ENCODE results near the gene PRKAG2. TPM values are rescaled to one million over a fixed set of nuclear protein-coding genes. Genes with fewer than 3 reads are reported as not detected.

The PRKAG2 gene
- total RNA-seq, 1 experiment from 2014 or later = 73.9 TPM

GRCh38 chr7:151735186-151735850 is 141.6 kb downstream of the PRKAG2 start:
- DNase-seq (ENCODE audit: unreplicated experiment) = no peak
- H3K4me1 Mint-ChIP-seq (ENCODE audit: insufficient read depth, unreplicated experiment) = peaks cover 5% of the 10 kb centered on the region
- H3K27ac Mint-ChIP-seq (ENCODE audit: low read depth, unreplicated experiment) = no peak overlapping the region
- H3K27me3 Mint-ChIP-seq (ENCODE audit: insufficient read depth, unreplicated experiment) = no peaks in the 10 kb centered on the region
- CTCF ChIA-PET = interaction anchor here (0.6 to 1.9 kb wide), 8 partner anchors 10 to 612 kb away, joined by 3 to 9 read pairs (median 4); no protein-coding TSS in a partner anchor
- no peak for TF ChIP-seq CTCF (IDR thresholded peaks at IDR 0.05; ENCODE audit: unreplicated experiment)
- H3K36me3 Mint-ChIP-seq (ENCODE audit: insufficient read depth, unreplicated experiment) = no peaks in the 10 kb centered on the region
- POLR2A ChIA-PET = interaction anchor here (0.5 to 1.5 kb wide), 6 partner anchors 8 to 226 kb away, joined by 3 to 4 read pairs (median 3); no protein-coding TSS in a partner anchor
- no peak overlapping the region for H3K4me3 Mint-ChIP-seq (ENCODE audit: unreplicated experiment)
- H3K9me3 Mint-ChIP-seq (ENCODE audit: unreplicated experiment) = no peaks in the 10 kb centered on the region
- intact Hi-C loops (cut with micrococcal nuclease) = no loop called here
- no TSS peak for BruUV-seq (replicated peaks)

DNA sequence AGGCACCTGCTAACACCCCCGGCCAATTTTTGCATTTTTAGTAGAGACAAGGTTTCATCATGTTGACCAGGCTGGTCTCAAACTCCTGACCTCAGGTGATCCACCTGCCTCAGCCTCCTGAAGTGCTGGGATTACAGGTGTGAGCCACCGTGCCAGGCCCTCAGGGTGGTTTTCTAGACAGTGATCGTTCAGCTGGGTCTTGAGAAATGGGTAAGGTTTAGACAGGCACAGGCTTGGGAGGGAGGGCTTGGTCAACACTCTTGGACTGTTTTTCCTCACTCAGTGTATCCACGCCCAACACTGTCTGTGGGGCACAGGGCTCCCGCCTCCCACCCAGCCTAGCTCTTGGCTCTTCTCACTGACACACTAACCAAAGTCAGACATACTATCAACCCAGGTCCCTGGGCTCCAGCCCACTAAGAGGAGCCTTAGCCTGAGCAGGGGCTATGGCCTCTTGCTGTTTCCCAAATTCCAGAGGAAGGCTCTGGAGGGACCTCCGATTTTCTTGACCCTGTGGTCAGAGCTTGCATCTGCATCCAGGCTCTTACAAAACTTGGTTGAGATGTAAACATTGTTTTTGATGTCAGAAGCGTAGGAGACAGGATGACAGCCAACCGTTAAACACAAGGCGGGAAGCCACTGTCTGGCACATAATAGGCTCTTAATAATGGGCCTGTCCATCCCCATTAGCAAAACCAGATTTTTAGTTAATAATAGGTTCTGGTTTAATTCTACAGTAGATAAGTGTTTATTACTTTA is 143.9 kb downstream of the PRKAG2 start:
- Mint-ChIP-seq H3K4me1 (ENCODE audit: insufficient read depth, unreplicated experiment) (peaks cover 14% of the 10 kb centered on the region), H3K27ac (ENCODE audit: low read depth, unreplicated experiment) (no peak overlapping the region), H3K27me3 (ENCODE audit: insufficient read depth, unreplicated experiment) (no peaks in the 10 kb centered on the region), H3K9me3 (ENCODE audit: unreplicated experiment) (no peaks in the 10 kb centered on the region), H3K36me3 (ENCODE audit: insufficient read depth, unreplicated experiment) (no peaks in the 10 kb centered on the region), H3K4me3 (ENCODE audit: unreplicated experiment) (no peak overlapping the region)
- ChIA-PET CTCF (interaction anchor here (0.6 kb wide), 1 partner anchor 107 kb away, joined by 3 read pairs; no protein-coding TSS in a partner anchor), POLR2A (no interaction called here)
- DNase-seq (ENCODE audit: unreplicated experiment) = peak; percentile 52
- intact Hi-C loops (cut with micrococcal nuclease) = no loop called here
- BruUV-seq (replicated peaks) = no TSS peak
- no peak for TF ChIP-seq CTCF (IDR thresholded peaks at IDR 0.05; ENCODE audit: unreplicated experiment)

- POLR2A ChIA-PET = no interaction called here
- Mint-ChIP-seq H3K36me3 (ENCODE audit: insufficient read depth, unreplicated experiment) (no peaks in the 10 kb centered on the region), H3K9me3 (ENCODE audit: unreplicated experiment) (no peaks in the 10 kb centered on the region), H3K4me3 (ENCODE audit: unreplicated experiment) (no peak overlapping the region), H3K27ac (ENCODE audit: low read depth, unreplicated experiment) (no peak overlapping the region), H3K4me1 (ENCODE audit: insufficient read depth, unreplicated experiment) (peaks cover 16% of the 10 kb centered on the region), H3K27me3 (ENCODE audit: insufficient read depth, unreplicated experiment) (no peaks in the 10 kb centered on the region)
- no peak for TF ChIP-seq CTCF (IDR thresholded peaks at IDR 0.05; ENCODE audit: unreplicated experiment)
- BruUV-seq (replicated peaks) = no TSS peak
- CTCF ChIA-PET = no interaction called here
- DNase-seq (ENCODE audit: unreplicated experiment) = no peak
- intact Hi-C loops (cut with micrococcal nuclease) = no loop called here
Observed at GRCh38 chr7:151732292-151732691, 144.6 kb downstream of the PRKAG2 start.

- ChIA-PET CTCF (no interaction called here), POLR2A (interaction anchor here (0.7 kb wide), 1 partner anchor 88 kb away, joined by 3 read pairs; no protein-coding TSS in a partner anchor)
- H3K4me3 Mint-ChIP-seq (ENCODE audit: unreplicated experiment) = no peak overlapping the region
- no peaks in the 10 kb centered on the region for H3K27me3 Mint-ChIP-seq (ENCODE audit: insufficient read depth, unreplicated experiment)
- peaks cover 18% of the 10 kb centered on the region for H3K4me1 Mint-ChIP-seq (ENCODE audit: insufficient read depth, unreplicated experiment)
- intact Hi-C loops (cut with micrococcal nuclease) = no loop called here
- BruUV-seq (replicated peaks) = no TSS peak
- H3K36me3 Mint-ChIP-seq (ENCODE audit: insufficient read depth, unreplicated experiment) = no peaks in the 10 kb centered on the region
- H3K27ac Mint-ChIP-seq (ENCODE audit: low read depth, unreplicated experiment) = no peak overlapping the region
- TF ChIP-seq CTCF (IDR thresholded peaks at IDR 0.05; ENCODE audit: unreplicated experiment) = no peak
- H3K9me3 Mint-ChIP-seq (ENCODE audit: unreplicated experiment) = no peaks in the 10 kb centered on the region
- no peak for DNase-seq (ENCODE audit: unreplicated experiment)
Observed at GRCh38 chr7:151731022-151731441, 145.9 kb downstream of the PRKAG2 start.
